MV-4-11 (cell line): Measurements from ENCODE around the gene TM4SF5.

Source experiments
- DNase-seq: peaks from one replicate; lab custom pipeline; 2025; lab: John Stamatoyannopoulos, UW

TM4SF5 gene, protein sequence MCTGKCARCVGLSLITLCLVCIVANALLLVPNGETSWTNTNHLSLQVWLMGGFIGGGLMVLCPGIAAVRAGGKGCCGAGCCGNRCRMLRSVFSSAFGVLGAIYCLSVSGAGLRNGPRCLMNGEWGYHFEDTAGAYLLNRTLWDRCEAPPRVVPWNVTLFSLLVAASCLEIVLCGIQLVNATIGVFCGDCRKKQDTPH

GRCh38 chr17:4771519-4772234 lies at the start of gene TM4SF5:
Gene TM4SF5, plus strand, starts transcription at chr17:4771886. Its CDS starts 37 bp downstream, at chr17:4771923.
- DNase-seq: no peak

- peak; percentile 30 for DNase-seq
Observed at GRCh38 chr17:4722678-4723240, 48.9 kb upstream of the TM4SF5 start.

GRCh38 chr17:4724650-4725049 lies 47.0 kb upstream of the TM4SF5 start:
- DNase-seq: no peak

GRCh38 chr17:4725646-4726310 lies 45.9 kb upstream of the TM4SF5 start:
- peak; percentile 74 for DNase-seq

DNA sequence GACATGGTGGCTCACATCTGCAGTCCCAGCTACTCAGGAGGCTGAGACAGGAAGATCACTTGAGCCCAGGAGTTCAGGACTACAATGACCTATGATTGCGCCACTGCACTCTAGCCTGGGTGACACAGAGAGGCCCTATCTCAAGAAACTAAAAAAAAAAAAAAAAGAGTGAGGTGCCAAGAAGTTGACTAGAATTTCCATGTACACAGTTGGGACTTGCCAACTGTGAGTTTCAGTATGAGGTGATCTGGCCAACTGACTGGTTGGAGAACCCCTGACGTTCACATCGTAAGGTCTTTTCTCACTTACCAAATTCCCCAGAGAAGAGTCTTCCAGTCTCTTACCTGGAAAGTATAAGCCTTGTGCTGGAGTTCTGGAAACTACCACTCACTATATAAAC lies 43.6 kb upstream of the TM4SF5 start:
- DNase-seq: peak; percentile 84

DNA sequence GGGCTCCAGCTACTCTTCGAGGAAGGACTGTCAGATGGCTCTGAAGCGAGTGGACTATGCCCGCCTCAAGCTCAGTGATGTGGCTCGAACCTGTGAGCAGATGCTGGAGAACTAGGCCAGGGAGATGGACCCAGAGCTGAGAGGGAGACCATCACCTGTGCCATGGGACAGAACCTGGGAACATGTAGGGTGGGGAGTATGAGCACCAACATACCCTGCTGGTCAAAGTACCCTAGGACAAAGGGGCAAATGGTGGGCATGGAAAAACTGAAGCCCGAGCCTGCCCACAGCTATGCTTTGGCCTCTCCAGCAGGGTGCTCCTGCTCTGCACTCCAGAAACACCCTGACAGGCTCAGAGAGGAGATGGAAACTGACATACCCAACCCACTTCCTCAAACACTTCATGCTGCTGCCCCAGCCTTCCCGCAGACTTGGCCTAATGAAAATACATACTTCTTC lies 38.6 kb upstream of the TM4SF5 start:
- DNase-seq: peak; percentile 97

DNA sequence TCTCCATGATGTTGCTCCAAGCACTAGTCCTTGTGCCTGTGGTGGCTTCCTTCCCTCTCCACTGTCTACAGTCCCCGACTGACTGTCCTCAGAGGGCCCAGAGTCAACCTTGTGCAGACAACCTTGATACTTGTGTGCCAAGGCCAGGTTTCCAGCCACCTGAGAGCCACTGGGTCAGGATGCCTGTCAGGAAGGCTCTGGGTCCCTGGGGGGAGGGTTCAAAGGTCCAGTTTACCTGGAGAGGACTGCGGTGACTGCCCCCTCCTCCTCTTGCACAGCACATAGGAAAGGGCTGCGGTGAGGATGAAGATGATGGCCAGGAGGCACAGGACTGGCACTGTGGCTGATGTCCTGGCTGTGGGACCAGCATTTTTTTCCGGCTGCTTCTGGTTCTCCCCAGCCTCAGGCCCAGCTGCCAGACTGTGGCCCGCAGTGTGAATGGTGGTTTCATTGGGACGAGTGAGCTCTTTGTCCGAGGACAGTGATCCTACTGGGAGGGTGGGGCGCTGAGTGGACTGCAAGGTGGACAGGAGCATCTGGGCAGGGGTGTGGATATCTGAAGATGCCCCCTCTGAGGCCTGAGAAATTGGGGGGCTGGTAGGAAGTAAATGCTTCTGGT lies 36.7 kb upstream of the TM4SF5 start:
- no peak for DNase-seq

GRCh38 chr17:4735876-4736651 lies 35.6 kb upstream of the TM4SF5 start:
- peak; percentile 82 for DNase-seq

DNA sequence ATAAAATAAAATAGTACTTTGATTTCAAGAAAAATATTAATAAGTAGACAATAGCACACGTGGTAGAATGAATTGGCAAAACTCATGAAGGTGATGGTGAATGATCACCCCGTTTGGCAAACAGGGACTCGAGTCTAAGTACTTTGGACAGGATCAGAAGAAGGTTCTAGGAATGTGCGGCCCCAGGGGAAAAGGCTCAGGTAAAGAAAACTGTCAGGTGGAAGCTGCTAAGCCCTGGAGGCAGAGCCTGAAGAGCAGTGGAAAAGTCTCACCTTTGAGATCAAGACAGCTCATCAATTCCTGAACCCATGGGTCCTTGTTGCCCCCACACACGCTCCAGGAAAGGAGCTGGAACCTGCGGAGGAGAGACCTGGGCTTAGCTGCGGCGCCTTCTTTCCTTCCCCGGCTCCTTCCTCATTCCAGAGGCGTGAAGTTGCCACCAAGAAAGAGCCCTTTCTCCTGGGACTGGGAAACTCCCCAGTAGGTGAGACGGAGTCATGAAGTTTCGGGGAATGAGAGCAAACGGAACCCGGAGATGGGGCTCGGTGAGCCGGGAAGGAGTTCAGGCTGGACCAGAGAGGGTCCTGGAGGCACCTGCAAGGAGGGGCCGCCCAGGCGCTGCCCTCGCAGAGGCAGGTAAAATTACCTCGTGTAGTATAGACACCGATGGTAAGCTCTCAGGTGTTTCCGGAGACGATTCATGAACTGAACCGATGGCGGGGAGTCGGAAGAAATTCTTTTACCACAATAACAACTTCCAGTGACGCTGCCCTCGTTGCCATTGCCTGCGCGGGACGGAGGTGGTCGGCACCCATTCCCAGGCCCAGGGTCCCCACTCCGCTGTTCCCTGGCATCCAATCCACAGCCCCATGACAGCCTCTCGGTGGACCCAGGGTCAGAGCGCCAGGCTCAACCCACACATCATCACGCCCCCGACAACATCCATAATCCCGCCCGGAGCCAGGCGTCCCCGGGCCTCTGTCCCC lies 33.3 kb upstream of the TM4SF5 start:
- DNase-seq: no peak

- DNase-seq: no peak
Observed at GRCh38 chr17:4739122-4740024, 32.3 kb upstream of the TM4SF5 start, which contains the start of the genes CXCL16 and ZMYND15. Gene CXCL16, minus strand, starts transcription at chr17:4739928. Its CDS starts 589 bp downstream, at chr17:4739339. Gene ZMYND15, plus strand, starts transcription at chr17:4739833. Its CDS starts 716 bp downstream, at chr17:4740549.

- DNase-seq: no peak
Observed at GRCh38 chr17:4740025-4740351, 31.7 kb upstream of the TM4SF5 start.

DNA sequence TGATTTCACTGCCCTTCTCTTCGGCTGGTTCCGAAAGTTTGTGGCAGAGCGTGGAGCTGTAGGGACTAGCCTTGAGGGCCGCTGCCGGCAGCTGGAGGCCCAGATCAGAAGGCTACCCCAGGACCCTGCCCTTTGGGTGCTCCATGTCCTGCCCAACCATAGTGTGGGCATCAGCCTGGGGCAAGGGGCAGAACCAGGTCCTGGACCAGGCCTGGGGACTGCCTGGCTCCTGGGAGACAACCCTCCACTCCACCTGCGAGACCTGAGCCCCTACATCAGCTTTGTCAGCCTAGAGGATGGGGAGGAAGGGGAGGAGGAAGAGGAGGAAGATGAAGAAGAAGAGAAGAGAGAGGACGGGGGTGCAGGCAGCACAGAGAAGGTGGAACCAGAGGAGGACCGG lies 31.1 kb upstream of the TM4SF5 start:
- no peak for DNase-seq

DNA sequence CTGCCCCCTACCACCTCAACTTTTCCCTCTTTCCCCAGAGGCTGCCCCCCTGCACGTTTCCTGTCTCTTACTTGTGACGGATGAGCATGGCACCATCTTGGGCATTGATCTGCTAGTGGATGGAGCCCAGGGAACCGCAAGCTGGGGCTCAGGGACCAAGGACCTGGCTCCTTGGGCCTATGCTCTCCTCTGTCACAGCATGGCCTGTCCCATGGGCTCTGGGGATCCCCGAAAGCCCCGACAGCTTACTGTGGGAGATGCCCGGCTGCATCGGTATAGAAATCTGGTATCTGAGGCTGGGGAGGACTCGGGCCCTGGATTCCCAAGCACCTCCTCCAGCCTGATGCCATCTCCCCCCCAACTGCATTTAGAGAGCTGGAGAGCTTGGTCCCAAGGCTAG lies 30.1 kb upstream of the TM4SF5 start:
- DNase-seq: no peak

DNA sequence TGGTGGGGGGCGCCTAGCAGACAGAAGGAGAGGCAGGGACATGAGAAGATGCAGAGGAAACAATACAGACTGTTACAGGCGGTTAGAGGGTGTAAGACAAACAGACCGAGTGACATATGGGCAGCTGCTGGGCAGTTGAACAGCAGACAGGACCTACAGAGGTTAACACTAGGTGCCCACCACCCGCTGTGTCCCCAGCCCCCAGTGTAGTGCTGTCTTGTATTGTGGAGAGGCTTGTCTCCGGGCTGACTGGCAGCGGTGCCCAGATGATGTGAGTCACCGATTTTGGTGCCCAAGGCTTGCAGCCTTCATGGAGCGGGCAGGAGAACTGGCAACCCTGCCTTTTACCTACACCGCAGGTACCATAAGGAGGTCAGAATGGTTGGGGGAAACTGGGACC lies 29.6 kb upstream of the TM4SF5 start:
- no peak for DNase-seq

DNA sequence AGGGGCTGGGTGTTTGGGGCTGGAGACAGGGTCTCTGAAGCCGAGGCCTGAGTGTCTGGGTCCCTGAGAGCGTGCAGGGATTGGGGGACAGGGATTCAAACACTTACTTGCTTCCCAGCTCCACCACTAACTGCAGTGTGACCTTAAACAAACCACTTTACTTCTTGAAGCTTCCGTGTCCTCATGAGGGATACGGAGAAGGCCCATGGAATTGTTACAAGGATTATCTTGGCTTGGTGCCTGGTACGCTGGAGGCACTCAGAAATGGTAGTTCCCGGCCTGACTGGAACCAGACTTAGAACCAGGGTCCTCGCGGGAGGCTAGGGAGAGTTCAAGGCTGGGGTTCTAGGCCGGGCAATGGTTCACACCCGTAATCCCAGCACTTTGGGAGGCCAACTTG lies 29.1 kb upstream of the TM4SF5 start:
- no peak for DNase-seq

DNA sequence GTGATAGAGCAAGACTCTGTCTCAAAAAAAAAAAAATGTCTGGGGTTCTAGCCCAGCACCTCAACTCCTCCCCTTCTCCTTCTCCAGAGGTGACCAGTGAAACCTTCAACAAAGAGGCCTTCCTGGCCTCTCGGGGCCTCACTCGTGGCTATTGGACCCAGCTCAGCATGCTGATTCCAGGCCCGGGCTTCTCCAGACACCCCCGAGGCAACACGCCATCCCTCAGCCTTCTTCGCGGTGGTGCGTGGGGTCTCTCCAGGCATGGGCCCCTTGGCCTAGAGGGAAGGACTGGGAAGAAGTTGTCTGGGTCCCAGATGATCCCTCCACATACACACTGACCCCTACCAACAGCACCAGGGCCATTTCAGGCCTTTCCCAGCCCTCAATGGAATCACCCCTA lies 28.5 kb upstream of the TM4SF5 start:
- DNase-seq: no peak

- DNase-seq: no peak
Observed at GRCh38 chr17:4743898-4744297, 27.8 kb upstream of the TM4SF5 start.

DNA sequence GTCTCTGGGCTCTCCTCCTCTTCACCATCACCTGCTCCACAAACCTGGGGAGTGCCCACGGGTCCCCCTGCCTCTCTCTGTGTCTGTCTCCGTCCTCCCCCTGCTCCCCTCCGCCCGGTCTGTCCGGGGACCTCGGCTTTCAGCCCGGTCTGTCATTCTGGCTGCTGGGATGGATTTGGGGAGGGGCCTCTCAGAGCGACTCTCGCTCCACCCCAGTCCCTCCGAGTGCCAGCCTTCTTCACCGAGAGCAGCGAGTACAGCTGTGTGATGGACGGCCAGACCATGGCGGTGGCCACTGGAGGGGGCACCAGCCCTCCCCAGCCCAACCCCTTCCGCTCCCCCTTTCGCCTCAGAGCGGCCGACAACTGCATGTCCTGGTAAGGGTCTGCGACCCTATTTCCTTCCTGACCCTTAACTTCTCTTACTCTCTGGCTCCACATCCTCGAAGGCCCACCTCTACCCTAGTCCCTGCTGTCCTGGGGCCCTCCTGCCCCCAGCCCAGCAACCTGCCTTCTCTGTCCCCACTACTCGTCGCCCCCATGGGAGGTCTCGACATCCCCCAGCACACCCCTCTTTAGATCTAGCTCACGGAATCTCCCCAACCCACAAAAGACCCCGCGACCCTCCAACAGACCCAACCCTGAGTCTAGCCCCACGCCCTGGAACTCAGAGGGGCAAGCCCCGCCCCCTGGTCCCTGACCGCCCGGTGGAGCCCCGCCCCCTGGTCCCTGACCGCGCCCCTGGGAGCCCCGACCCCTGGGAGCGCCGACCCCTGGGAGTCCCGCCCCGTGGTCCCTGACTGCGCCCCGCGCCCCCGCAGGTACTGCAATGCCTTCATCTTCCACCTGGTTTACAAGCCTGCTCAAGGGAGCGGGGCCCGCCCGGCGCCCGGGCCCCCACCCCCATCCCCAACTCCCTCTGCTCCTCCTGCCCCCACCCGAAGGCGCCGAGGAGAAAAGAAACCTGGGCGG lies 26.4 kb upstream of the TM4SF5 start:
- no peak for DNase-seq
